Epithelial cell of proximal tubule (primary cell): ENCODE measurements around the gene DHX8. TPM values are rescaled to one million over a fixed set of nuclear protein-coding genes. Genes with fewer than 3 reads are reported as not detected.

Experiments
- DNase-seq: peaks from one replicate; pipeline ENCODE4 v3.0.0-alpha.2; 2011; ENCODE audit warnings: low read depth
- H3K4me3 ChIP-seq: 2 replicates; pipeline ENCODE4 v1.5.1; 2011; ENCODE audit warnings: low read depth, mild to moderate bottlenecking, low read length
- total RNA-seq: library from RNA; depleted of rRNA; stranded (reverse); fragments of >200 nt; gene quantifications from 2 replicates; pipeline ENCODE4 v1.2.3, GENCODE V29; 2015
- TF ChIP-seq, protein P1 (sequence below): conservative IDR thresholded peaks from 2 replicates; pipeline ENCODE4 v1.5.1; 2012; ENCODE audit warnings: low read depth, mild to moderate bottlenecking, low read length

Gene DHX8
- total RNA-seq, 1 donor from 2014 or later = 25.8 TPM

DNA sequence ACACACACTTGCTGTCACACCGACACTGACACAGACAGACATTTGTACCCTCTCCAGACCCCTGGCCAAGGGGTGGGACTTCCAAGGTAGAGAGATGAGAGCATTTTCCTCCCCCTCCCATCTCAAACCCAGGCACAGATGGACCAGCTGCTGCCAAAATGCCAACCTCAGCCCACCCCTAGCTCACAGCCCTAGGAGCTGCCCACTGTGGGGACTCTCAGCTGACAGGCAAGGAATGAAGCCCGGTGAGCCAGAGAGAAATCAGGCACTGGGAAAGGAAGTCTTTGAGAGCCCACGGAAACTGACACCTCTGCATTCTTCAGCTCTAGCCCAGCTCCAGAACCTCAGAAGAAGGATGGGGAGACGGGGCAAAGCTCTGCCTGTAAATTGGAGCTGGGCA, 59.5 kb downstream of the DHX8 start:
- DNase-seq = no peak
- TF ChIP-seq, protein P1, sequence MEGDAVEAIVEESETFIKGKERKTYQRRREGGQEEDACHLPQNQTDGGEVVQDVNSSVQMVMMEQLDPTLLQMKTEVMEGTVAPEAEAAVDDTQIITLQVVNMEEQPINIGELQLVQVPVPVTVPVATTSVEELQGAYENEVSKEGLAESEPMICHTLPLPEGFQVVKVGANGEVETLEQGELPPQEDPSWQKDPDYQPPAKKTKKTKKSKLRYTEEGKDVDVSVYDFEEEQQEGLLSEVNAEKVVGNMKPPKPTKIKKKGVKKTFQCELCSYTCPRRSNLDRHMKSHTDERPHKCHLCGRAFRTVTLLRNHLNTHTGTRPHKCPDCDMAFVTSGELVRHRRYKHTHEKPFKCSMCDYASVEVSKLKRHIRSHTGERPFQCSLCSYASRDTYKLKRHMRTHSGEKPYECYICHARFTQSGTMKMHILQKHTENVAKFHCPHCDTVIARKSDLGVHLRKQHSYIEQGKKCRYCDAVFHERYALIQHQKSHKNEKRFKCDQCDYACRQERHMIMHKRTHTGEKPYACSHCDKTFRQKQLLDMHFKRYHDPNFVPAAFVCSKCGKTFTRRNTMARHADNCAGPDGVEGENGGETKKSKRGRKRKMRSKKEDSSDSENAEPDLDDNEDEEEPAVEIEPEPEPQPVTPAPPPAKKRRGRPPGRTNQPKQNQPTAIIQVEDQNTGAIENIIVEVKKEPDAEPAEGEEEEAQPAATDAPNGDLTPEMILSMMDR = no peak
- H3K4me3 ChIP-seq = no peak overlapping the region

DNA sequence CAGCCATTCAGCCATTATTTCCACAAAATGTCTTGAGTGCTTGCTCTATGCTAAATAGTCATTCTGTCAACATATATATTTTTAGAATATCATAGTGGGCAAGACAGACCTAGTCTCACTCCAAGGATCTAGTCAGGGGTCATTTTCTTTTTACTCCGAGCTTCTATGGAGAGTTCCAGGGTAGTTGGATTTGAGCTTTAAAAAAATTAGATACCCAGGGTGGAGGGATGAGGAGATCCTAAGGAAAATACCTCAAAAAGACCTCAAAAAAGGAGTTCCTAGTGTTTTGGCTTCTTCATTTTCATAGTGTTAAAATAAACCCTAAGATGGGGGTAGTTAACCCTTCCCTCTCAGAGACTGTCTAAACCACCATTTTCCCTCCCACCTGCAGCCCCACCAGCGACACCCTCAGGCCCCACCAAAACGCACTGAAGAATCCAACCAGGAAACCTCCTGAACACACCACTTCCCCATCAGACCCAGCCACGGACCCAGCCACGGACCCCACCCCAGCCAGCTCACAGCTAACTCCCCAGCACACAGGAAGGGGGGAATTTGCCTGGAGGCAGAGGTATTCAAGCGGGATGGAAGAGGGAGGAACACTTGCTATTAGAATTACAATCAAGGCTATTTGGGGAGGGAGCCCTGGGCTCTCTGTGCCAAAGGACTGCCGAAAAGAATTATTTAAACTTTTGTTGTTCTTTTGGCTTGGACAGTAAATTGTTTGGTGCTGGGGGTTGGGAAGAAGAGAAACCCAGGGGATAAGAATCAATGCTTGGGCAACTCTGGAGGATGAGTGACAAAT, 60.2 kb downstream of the DHX8 start:
- TF ChIP-seq, protein P1 = no peak
- H3K4me3 ChIP-seq = peak overlapping the region; percentile 77
- no peak for DNase-seq

DNA sequence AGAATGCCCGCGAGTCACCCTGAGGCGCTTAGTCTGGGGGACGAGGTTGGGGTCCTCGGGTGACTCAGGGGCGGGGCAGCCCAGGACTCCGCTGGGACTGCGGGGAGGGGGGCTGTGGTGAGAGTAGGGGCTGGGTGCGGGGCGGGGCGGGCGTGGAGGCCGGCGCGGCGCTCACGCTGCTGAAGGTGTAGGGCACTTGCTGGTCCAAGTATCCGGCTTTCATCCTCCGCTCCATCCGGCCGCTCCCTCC, 61.5 kb downstream of the DHX8 start:
- no peak for DNase-seq
- H3K4me3 ChIP-seq = peak overlapping the region; percentile 77
- TF ChIP-seq, protein P1 = no peak

- TF ChIP-seq, protein P1 = no peak
- no peak for DNase-seq
- peak within 1 kb of the TSS; percentile 77 for H3K4me3 ChIP-seq
Measured at GRCh38 chr17:43546319-43547188, 62.8 kb downstream of the DHX8 start, which contains the start of gene ETV4. ETV4 (minus strand) TSS chr17:43546340; CDS start chr17:43545617, 723 bp downstream.

- DNase-seq = no peak
- TF ChIP-seq, protein P1 = no peak
- H3K4me3 ChIP-seq = no peak overlapping the region
Measured at GRCh38 chr17:43547189-43547550, 63.4 kb downstream of the DHX8 start.

GRCh38 chr17:43547659-43548256, 64.0 kb downstream of the DHX8 start:
- TF ChIP-seq, protein P1 = no peak
- DNase-seq = no peak
- H3K4me3 ChIP-seq = no peak overlapping the region
